SK-N-MC (cell line): Measurements from ENCODE around the gene OR1J4.

ENCODE experiments used
- EZH2 ChIP-seq: fragments of 200-600 bp; sonication (generic); IDR thresholded peaks from one replicate; pipeline ENCODE4 v1.6.1; 2017; ENCODE audit warnings: antibody characterized with exemption
- POLR2AphosphoS5 ChIP-seq: IDR thresholded peaks from 2 replicates; pipeline ENCODE4 v1.6.1; 2012; ENCODE audit warnings: mild to moderate bottlenecking, low read depth, low read length, borderline replicate concordance

DNA sequence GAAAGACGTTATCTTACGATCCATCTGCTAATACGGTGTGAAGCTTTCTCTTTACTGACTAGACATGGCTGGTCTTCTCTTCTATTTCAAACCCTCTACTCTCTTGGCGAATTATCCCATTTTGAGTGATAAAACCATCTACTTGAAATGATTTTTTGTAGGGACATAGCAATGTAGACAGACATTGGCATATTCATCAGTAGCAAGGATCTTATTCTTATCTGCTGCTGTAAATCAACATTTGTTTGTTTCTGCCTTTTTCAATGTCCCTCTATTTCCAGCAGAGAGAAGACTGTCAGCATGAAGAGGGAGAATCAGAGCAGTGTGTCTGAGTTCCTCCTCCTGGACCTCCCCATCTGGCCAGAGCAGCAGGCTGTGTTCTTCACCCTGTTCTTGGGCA is at the start of gene OR1J4:
- no peak for TF ChIP-seq EZH2
- TF ChIP-seq POLR2AphosphoS5 = no peak
